Kidney epithelial cell (primary cell): ENCODE data around the gene VAMP2. TPM values are rescaled to one million over a fixed set of nuclear protein-coding genes. Genes with fewer than 3 reads are reported as not detected.

Source experiments
- DNase-seq: peaks from one replicate; pipeline ENCODE4 v3.0.0-alpha.2; 2010; ENCODE audit warnings: low read depth
- H3K27me3 ChIP-seq: 2 replicates; pipeline ENCODE4 v1.6.0; 2011; ENCODE audit warnings: low read length; ENCODE audit not compliant: control insufficient read depth, insufficient read depth
- H3K36me3 ChIP-seq: 2 replicates; pipeline ENCODE4 v1.5.1; 2011; ENCODE audit warnings: low read length; ENCODE audit not compliant: control insufficient read depth, insufficient read depth
- H3K4me3 ChIP-seq: 2 replicates; pipeline ENCODE4 v1.5.1; 2011; ENCODE audit warnings: low read depth, mild to moderate bottlenecking, control low read depth, low read length
- CTCF ChIP-seq: IDR thresholded peaks from 2 replicates; pipeline ENCODE4 v1.5.1; 2011; ENCODE audit warnings: mild to moderate bottlenecking, moderate library complexity, low read length, control low read depth, inconsistent platforms; ENCODE audit not compliant: insufficient read depth, poor library complexity, severe bottlenecking
- total RNA-seq: library from RNA; depleted of rRNA; stranded (reverse); fragments of >200 nt; gene quantifications from 2 replicates; pipeline ENCODE4 v1.2.3, GENCODE V29; 2015

The VAMP2 gene
- total RNA-seq, 1 donor from 2014 or later = 7.0 TPM

GRCh38 chr17:8138374-8138671, 24.4 kb downstream of the VAMP2 start:
- no peaks in the 10 kb centered on the region for H3K27me3 ChIP-seq
- peak overlapping the region; percentile 22 for H3K4me3 ChIP-seq
- no peak for DNase-seq
- no peak for TF ChIP-seq CTCF
- H3K36me3 ChIP-seq = peaks cover 7% of the 10 kb centered on the region

GRCh38 chr17:8137645-8138373, 24.9 kb downstream of the VAMP2 start:
- H3K27me3 ChIP-seq = no peaks in the 10 kb centered on the region
- H3K36me3 ChIP-seq = peaks cover 7% of the 10 kb centered on the region
- TF ChIP-seq CTCF = no peak
- no peak for DNase-seq
- peak overlapping the region; percentile 22 for H3K4me3 ChIP-seq

DNA sequence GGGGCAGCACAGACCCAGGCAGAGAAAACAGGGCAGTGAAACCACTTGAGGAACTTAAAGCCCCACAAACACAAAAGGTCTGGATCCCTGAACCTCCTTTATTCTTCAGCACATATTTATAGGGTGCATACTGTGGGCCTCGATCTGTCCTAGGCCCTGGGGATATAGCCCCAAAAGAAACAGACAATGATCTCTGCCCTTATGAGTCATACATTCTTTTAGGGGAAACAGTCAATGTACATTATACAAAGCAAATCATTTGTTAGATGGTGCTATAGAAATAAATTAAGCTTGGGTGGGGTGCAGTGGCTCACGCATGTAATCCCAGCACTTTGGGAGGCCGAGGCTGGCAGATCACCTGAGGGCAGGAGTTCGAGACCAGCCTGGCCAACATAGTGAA, 28.8 kb downstream of the VAMP2 start:
- DNase-seq = no peak
- H3K4me3 ChIP-seq = no peak overlapping the region
- no peaks in the 10 kb centered on the region for H3K36me3 ChIP-seq
- no peak for TF ChIP-seq CTCF
- peaks cover 2% of the 10 kb centered on the region for H3K27me3 ChIP-seq

- Histone ChIP-seq H3K36me3 (no peaks in the 10 kb centered on the region), H3K4me3 (no peak overlapping the region), H3K27me3 (peaks cover 2% of the 10 kb centered on the region)
- DNase-seq = no peak
- no peak for TF ChIP-seq CTCF
Measured at GRCh38 chr17:8133399-8133798, 29.3 kb downstream of the VAMP2 start.

DNA sequence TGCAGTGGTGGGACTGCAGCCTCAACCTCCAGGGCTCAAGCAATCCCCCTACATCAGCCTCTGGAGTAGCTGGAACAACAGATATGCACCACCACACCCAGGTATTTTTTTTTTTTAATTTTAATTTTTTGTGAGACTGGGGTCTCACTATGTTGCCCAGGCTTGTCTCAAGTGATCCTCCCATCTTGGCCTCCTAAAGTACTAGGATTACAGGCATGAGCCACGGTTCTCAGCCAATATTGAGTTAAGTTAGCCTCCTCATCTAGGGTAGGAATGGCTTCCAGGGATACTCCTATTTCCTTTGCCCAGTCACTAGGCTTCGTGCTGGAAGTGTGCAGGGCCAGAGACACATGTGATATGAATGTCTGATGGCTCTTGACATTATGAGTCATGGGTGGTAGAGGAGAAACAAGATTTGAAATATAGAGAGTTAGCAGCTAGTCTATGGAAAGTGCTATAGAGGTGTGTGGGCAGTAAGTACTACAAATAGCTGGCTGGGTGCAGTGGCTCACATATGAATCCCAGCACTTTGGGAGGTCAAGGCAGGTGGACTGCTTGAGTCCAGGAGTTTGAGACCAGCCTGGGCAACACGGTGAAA, 30.8 kb downstream of the VAMP2 start:
- Histone ChIP-seq H3K36me3 (no peaks in the 10 kb centered on the region), H3K4me3 (no peak overlapping the region), H3K27me3 (peaks cover 2% of the 10 kb centered on the region)
- TF ChIP-seq CTCF = no peak
- DNase-seq = no peak
